HuH-7 (cell line): ENCODE data around the gene BRINP2.

ENCODE experiments used
- DNase-seq: peaks from one replicate; pipeline ENCODE4 v3.0.0; 2011; ENCODE audit warnings: low spot score

Gene BRINP2

GRCh38 chr1:177164380-177165068 lies 6.2 kb upstream of the BRINP2 start, which contains the start of gene ASTN1:
Gene ASTN1 (minus strand): TSS chr1:177164712. CDS start chr1:177164676, 36 bp downstream.
- DNase-seq, result no peak

- DNase-seq, result no peak
Observed at GRCh38 chr1:177165069-177165439, 5.7 kb upstream of the BRINP2 start.

GRCh38 chr1:177171536-177172123 lies 872 bp downstream of the BRINP2 start:
- DNase-seq, result no peak

GRCh38 chr1:177172272-177172671 lies 1.5 kb downstream of the BRINP2 start:
- DNase-seq, result no peak

- DNase-seq, result no peak
Observed at GRCh38 chr1:177172866-177173265, 2.1 kb downstream of the BRINP2 start.

GRCh38 chr1:177173976-177174375 lies 3.2 kb downstream of the BRINP2 start:
- DNase-seq, result no peak

- DNase-seq, result no peak
Observed at GRCh38 chr1:177174921-177175634, 4.3 kb downstream of the BRINP2 start.

GRCh38 chr1:177181280-177181630 lies 10.5 kb downstream of the BRINP2 start:
- no peak for DNase-seq

- DNase-seq, result peak; percentile 76
Observed at GRCh38 chr1:177181631-177182291, 11.0 kb downstream of the BRINP2 start.

- no peak for DNase-seq
Observed at GRCh38 chr1:177183836-177184235, 13.1 kb downstream of the BRINP2 start.

- no peak for DNase-seq
Observed at GRCh38 chr1:177185209-177185608, 14.5 kb downstream of the BRINP2 start.

- DNase-seq, result no peak
Observed at GRCh38 chr1:177186639-177187038, 15.9 kb downstream of the BRINP2 start.

GRCh38 chr1:177190308-177190970 lies 19.7 kb downstream of the BRINP2 start:
- DNase-seq, result no peak

- DNase-seq, result no peak
Observed at GRCh38 chr1:177198243-177198642, 27.5 kb downstream of the BRINP2 start.

GRCh38 chr1:177200290-177200689 lies 29.5 kb downstream of the BRINP2 start:
- no peak for DNase-seq

GRCh38 chr1:177206831-177207355 lies 36.1 kb downstream of the BRINP2 start:
- no peak for DNase-seq

- DNase-seq, result no peak
Observed at GRCh38 chr1:177208920-177209319, 38.2 kb downstream of the BRINP2 start.

GRCh38 chr1:177209357-177209756 lies 38.6 kb downstream of the BRINP2 start:
- peak; percentile 29 for DNase-seq

GRCh38 chr1:177210071-177210470 lies 39.3 kb downstream of the BRINP2 start:
- no peak for DNase-seq

- peak; percentile 16 for DNase-seq
Observed at GRCh38 chr1:177211231-177211630, 40.5 kb downstream of the BRINP2 start.

GRCh38 chr1:177216587-177217202 lies 45.9 kb downstream of the BRINP2 start:
- no peak for DNase-seq
